Stimulated activated naive CD8-positive, alpha-beta T cell treated with anti-CD3 and anti-CD28 coated beads, Interleukin-15, Interleukin-2, amounts not matched to agents 100 ng/mL and 50 ng/mL, for 24 hours (primary cell): ENCODE measurements around the gene SPNS2.
A peak's percentile ranks its signal among the peaks of the same experiment; 100 is the strongest.

ENCODE experiments used
- H3K27ac Mint-ChIP-seq: one replicate; pipeline ENCODE4 v1.8.0; 2021; ENCODE audit warnings: mild to moderate bottlenecking, mixed read lengths
- H3K27me3 Mint-ChIP-seq: one replicate; pipeline ENCODE4 v1.8.0; 2021; ENCODE audit warnings: mixed read lengths
- H3K36me3 Mint-ChIP-seq: one replicate; pipeline ENCODE4 v1.8.0; 2021; ENCODE audit warnings: low read depth, mixed read lengths
- H3K4me1 Mint-ChIP-seq: one replicate; pipeline ENCODE4 v1.8.0; 2021; ENCODE audit warnings: low read depth, mixed read lengths
- H3K4me3 Mint-ChIP-seq: one replicate; pipeline ENCODE4 v1.8.0; 2021; ENCODE audit warnings: mild to moderate bottlenecking, mixed read lengths
- H3K9me3 Mint-ChIP-seq: one replicate; pipeline ENCODE4 v1.8.0; 2021; ENCODE audit warnings: mixed read lengths

The SPNS2 gene

DNA sequence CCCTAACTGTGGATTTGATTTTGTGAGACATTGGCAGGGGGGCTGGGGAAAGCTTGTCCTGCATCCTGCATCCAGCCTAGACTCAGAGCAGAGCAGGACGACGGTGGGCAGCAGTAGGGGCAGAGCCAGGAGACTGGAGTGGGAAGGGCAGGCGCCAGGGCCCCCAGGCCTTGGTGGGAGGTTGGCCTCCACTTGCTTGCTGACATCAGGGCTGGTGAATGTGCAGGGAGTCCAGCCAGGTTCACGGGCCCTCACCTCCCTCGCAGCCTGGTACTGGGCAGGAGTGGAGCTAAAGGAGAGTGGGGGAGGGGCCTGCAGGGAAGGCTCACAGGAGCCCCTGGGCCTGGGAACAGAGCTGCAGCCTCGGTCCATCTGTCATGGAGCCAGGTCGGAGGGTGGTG is 83.4 kb downstream of the SPNS2 start:
- Mint-ChIP-seq H3K36me3 (no peaks in the 10 kb centered on the region), H3K9me3 (no peaks in the 10 kb centered on the region), H3K27ac (no peak overlapping the region), H3K4me1 (peaks cover 6% of the 10 kb centered on the region), H3K4me3 (no peak overlapping the region), H3K27me3 (peaks cover 38% of the 10 kb centered on the region)

DNA sequence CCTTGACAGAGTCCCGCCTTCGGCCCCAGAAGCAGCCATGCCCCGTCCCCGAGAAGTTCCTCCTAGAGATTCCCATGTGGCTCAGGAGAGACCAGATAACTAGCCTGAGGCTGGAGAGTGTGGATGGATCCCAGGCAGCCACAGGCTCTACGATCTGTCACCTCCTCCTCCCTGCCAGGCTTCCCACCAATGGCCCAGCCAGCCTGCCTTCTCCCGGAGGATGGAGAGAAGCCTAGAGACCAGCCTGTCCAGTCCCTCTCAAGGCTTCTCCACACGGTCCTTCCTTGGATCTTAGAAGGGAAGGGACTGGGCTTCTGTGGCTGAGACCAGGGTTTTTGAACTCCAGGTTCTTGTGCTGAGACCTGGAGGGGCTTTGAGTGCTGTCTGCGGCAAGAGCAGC is 84.0 kb downstream of the SPNS2 start:
- H3K27me3 Mint-ChIP-seq: peaks cover 38% of the 10 kb centered on the region
- H3K9me3 Mint-ChIP-seq: no peaks in the 10 kb centered on the region
- H3K36me3 Mint-ChIP-seq: no peaks in the 10 kb centered on the region
- peaks cover 6% of the 10 kb centered on the region for H3K4me1 Mint-ChIP-seq
- H3K27ac Mint-ChIP-seq: no peak overlapping the region
- H3K4me3 Mint-ChIP-seq: no peak overlapping the region

DNA sequence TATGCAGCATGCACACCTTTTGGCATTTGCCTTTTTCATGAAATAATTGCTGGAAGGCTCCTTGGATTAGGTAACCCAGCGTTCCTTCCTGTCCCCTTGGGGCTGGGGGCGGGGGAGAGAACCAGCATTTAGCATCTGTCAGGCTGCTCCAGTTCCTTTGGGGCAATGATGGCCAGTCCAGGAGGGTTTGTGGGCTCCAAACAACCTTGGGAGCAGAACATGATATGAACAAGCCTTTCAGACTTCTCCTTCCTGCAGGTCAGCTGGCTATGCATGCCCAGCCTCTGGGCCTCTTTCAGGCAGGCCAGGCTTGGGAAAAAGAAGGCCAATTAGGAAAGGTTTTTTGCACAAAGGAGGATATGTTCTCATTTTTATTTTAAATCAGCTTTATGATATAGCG is 84.5 kb downstream of the SPNS2 start:
- Mint-ChIP-seq H3K4me1 (peaks cover 6% of the 10 kb centered on the region), H3K27me3 (peaks cover 38% of the 10 kb centered on the region), H3K4me3 (peak overlapping the region; percentile 70), H3K9me3 (no peaks in the 10 kb centered on the region), H3K36me3 (no peaks in the 10 kb centered on the region), H3K27ac (no peak overlapping the region)

DNA sequence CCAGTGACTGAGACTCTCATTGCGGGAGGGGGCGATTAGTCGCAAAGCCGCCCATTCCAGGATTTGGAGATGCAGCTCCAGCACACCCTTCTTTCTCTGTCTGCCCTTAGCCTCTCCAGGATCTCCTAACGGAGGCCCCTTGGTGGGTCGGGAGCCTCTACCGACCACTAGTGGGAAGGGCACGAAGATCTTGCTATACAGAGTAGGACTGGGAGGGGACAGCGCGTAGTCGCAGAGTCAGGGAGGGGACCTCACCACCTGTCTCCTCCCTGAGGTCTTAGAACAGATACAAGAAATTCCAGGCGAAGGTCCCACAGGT is 85.1 kb downstream of the SPNS2 start:
- Mint-ChIP-seq H3K27me3 (peaks cover 38% of the 10 kb centered on the region), H3K27ac (no peak overlapping the region), H3K9me3 (no peaks in the 10 kb centered on the region), H3K4me1 (peaks cover 6% of the 10 kb centered on the region), H3K36me3 (no peaks in the 10 kb centered on the region), H3K4me3 (peak overlapping the region; percentile 70)

DNA sequence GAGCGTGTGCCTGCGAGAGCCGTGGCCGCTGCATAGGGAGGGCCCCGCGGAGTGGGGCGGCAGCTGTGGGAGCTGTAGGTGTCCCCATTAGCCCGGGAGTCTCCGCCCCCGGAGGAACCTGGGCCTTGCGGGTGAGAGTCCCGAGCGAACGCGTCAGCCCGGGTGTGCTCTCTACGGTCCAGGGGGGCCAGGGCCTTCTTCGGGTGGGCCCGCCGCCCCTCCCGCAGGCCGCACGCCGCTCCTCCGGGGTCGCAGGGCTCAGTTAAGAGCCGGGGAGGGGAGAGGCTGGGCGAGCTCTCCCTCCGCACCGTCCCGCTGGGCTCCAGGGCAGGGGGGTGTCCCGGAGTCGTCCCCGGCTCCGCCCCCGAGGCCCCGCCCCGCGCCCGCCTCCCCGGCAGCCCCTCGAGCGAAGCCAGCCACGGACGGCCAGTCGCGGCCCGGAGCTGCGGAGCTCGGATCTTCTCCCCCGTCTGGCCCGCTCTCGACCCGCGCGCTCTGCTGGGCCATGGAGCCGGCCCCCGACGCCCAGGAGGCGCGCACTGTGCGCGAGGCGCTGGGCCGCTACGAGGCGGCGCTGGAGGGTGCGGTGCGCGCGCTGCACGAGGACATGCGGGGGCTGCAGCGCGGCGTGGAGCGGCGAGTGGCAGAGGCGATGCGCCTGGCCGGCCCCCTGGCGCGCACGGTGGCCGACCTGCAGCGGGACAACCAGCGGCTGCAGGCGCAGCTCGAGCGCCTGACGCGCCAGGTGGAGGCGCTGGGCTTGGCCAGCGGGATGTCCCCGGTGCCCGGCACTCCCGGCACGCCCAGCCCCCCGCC is 85.6 kb downstream of the SPNS2 start, which contains the start of gene SMTNL2:
SMTNL2 (plus strand) TSS at position 429 of the 816 bp plus-strand sequence; CDS start at position 506, 77 bp downstream.
- no peaks in the 10 kb centered on the region for H3K36me3 Mint-ChIP-seq
- H3K9me3 Mint-ChIP-seq: no peaks in the 10 kb centered on the region
- H3K4me1 Mint-ChIP-seq: peaks cover 6% of the 10 kb centered on the region
- peaks cover 38% of the 10 kb centered on the region for H3K27me3 Mint-ChIP-seq
- H3K27ac Mint-ChIP-seq: no peak within 1 kb of the TSS
- peak within 1 kb of the TSS; percentile 70 for H3K4me3 Mint-ChIP-seq

DNA sequence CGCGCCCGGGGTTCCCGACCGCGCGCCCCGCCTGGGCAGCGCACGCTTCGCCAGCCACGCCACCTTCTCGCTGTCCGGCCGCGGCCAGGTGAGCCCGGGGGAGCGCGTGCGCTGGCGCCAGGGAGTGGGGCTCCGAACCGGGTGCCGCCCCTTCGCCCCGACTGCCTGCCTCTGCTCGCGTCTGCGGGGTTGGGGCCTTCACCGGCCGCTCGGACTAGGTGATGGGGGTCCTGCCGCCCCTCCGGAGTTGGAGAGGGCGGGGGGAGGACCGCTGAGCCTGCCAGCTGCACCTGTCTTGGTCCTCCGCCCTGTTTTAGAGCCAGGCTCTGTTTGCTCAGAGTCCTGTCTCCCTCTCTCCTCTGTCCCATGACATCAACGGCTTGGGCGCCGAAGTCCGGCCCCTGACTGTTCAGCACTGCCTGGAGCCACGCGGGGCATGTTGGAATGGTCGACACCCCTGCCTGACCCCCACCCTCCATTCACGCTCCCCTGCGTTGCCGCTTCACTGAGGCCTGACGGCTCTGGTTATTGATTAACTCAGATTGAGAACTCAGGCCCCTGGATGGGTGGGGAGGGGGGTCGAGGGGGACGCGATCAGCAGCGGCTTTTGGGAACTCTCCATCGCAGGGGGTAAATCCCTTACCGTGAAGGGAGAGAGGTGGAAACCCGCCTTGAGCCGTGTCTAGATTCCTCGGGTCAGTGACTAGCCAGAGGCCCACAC is 86.4 kb downstream of the SPNS2 start:
- peaks cover 6% of the 10 kb centered on the region for H3K4me1 Mint-ChIP-seq
- H3K9me3 Mint-ChIP-seq: no peaks in the 10 kb centered on the region
- H3K27me3 Mint-ChIP-seq: peaks cover 35% of the 10 kb centered on the region
- peak overlapping the region; percentile 54 for H3K4me3 Mint-ChIP-seq
- no peaks in the 10 kb centered on the region for H3K36me3 Mint-ChIP-seq
- H3K27ac Mint-ChIP-seq: no peak overlapping the region

DNA sequence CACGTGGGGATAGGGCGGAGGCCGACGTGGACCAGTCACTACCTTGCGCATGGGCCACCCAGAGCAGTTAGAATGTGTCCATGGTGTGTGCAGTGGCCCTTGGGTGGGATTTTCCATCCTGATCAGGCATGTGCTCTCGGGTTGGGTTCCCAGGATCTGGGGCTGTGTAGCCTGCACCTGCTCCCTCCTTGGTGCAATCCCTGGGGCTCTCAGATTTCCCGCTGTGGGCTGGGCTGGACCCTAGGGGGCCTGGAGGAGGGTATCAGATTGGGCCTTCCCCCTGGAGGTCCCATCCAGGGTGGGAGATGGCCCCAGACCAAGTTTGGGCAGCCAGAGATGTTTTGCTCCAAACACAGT is 86.9 kb downstream of the SPNS2 start:
- peaks cover 6% of the 10 kb centered on the region for H3K4me1 Mint-ChIP-seq
- no peaks in the 10 kb centered on the region for H3K36me3 Mint-ChIP-seq
- no peaks in the 10 kb centered on the region for H3K9me3 Mint-ChIP-seq
- no peak overlapping the region for H3K27ac Mint-ChIP-seq
- H3K4me3 Mint-ChIP-seq: no peak overlapping the region
- H3K27me3 Mint-ChIP-seq: peaks cover 35% of the 10 kb centered on the region

DNA sequence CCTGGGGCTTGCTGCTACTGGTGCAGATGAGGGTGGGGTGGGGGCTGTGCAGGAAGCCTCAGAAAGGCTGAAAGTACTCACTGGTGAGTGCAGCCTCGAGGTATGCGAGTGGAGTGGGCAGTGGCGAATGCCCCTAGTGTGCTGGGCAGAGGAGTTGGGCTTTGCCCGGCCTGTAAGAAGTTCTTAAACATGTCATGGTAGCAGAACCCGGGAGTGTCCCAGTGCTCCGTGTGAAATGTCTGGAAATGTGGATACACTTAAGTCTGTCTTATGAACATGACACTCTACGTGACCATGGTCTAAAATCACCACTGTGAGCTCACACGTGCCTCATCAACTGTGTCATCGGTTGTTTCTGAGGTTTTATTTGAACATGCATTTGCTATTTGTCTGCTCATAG is 87.4 kb downstream of the SPNS2 start:
- Mint-ChIP-seq H3K9me3 (no peaks in the 10 kb centered on the region), H3K27me3 (peaks cover 35% of the 10 kb centered on the region), H3K36me3 (no peaks in the 10 kb centered on the region), H3K4me3 (no peak overlapping the region), H3K4me1 (peaks cover 6% of the 10 kb centered on the region), H3K27ac (no peak overlapping the region)

DNA sequence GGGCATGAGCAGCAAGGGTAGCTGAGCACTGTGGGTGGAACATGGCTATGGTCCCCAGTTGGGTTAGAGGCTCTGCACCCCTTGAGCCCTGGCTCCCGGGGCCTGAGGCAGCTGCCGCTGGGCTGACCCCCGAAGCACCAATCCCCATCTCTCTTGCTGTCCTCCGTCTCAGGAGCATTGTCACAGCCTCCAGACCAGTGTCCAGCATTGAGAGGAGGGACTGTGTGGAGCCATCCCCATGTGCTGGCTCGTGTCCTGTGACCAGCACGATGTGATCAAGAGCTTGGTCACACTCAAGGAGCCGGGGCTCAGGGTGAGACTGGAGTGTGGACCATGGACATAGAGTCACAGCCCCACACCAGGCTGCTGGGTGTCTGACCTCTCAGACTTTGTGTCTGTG is 88.5 kb downstream of the SPNS2 start:
- Mint-ChIP-seq H3K4me1 (peaks cover 6% of the 10 kb centered on the region), H3K9me3 (no peaks in the 10 kb centered on the region), H3K4me3 (no peak overlapping the region), H3K27ac (no peak overlapping the region), H3K27me3 (peaks cover 31% of the 10 kb centered on the region), H3K36me3 (no peaks in the 10 kb centered on the region)

DNA sequence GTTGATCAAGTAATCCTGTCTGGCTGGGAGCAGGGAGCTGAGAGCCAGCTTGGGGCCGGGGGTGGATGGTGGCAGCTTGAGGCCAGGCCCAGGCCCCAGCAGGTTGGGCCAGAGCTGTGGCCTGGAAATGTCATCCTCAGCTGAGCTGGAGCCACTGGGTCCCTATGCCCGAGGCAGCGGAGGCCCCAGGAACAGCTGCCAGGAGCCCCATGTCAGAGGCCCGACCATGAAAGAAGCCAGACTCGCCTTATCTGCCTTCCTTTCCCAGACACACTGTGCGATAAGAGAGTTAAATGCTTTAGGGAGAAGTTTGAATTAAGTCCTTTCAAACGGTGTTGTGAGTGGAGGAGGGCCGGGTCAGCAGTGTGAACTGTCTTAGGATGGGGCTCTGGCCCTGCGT is 89.1 kb downstream of the SPNS2 start:
- H3K27me3 Mint-ChIP-seq: peaks cover 25% of the 10 kb centered on the region
- H3K4me3 Mint-ChIP-seq: no peak overlapping the region
- peaks cover 6% of the 10 kb centered on the region for H3K4me1 Mint-ChIP-seq
- no peaks in the 10 kb centered on the region for H3K36me3 Mint-ChIP-seq
- H3K9me3 Mint-ChIP-seq: no peaks in the 10 kb centered on the region
- H3K27ac Mint-ChIP-seq: no peak overlapping the region

DNA sequence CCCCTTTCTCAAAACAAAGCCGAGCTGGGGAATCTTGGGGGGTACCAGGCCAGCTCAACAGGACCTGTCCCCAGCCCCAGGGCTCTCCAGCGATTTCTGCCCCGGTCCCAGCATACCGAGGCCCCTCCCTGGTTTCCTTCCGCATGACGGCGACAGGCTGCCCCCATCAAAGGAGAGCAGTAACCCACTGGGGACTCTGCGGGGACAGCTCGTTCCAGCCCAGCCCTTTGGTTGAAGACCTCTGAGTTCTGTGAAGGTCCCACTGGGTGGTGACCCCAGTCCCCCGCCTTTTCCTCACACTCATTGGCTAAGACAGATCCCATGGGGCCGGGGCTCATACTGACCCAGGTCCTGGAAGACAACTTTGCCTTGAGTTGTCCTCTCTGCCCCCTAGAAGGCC is 89.7 kb downstream of the SPNS2 start:
- Mint-ChIP-seq H3K9me3 (no peaks in the 10 kb centered on the region), H3K27me3 (peaks cover 19% of the 10 kb centered on the region), H3K27ac (no peak overlapping the region), H3K36me3 (no peaks in the 10 kb centered on the region), H3K4me3 (no peak overlapping the region), H3K4me1 (peaks cover 6% of the 10 kb centered on the region)
